NCI-H2196 treated with DMSO at 0.1 percent for 48 hours (cell line): ENCODE data around the gene GSTT2B.
"Not testable (repeated sequence)": the region's sequence is repeated elsewhere in the genome, so short reads cannot be mapped to it uniquely, and the experiment has no call there.

Experiments used
- DNase-seq: peaks from one replicate; lab custom pipeline; 2025; ENCODE audit not compliant: unreplicated experiment; lab: John Stamatoyannopoulos, UW

The GSTT2B gene

GRCh38 chr22:23949764-23950163, 11.2 kb downstream of the GSTT2B start:
- not testable (repeated sequence) for DNase-seq

GRCh38 chr22:23947391-23947790, 13.6 kb downstream of the GSTT2B start:
- DNase-seq = not testable (repeated sequence)

- DNase-seq = not testable (repeated sequence)
These were observed 20.8 kb downstream of the GSTT2B start for GRCh38 chr22:23940166-23940565.

GRCh38 chr22:23939017-23939357, 22.0 kb downstream of the GSTT2B start:
- no peak for DNase-seq

- DNase-seq = no peak
These were observed 22.5 kb downstream of the GSTT2B start for GRCh38 chr22:23938328-23939016.

- DNase-seq = no peak
These were observed 34.4 kb downstream of the GSTT2B start for GRCh38 chr22:23926561-23926960.

GRCh38 chr22:23925020-23925606, 35.9 kb downstream of the GSTT2B start:
- no peak for DNase-seq

- DNase-seq = no peak
These were observed 38.1 kb downstream of the GSTT2B start for GRCh38 chr22:23922921-23923320.

- not testable (repeated sequence) for DNase-seq
These were observed 39.3 kb downstream of the GSTT2B start for GRCh38 chr22:23921586-23922201.

GRCh38 chr22:23920267-23920611, 40.8 kb downstream of the GSTT2B start:
- DNase-seq = not testable (repeated sequence)

GRCh38 chr22:23915290-23915689, 45.7 kb downstream of the GSTT2B start:
- no peak for DNase-seq

GRCh38 chr22:23913661-23914353, 47.2 kb downstream of the GSTT2B start:
- peak; percentile 87 for DNase-seq

GRCh38 chr22:23913306-23913660, 47.7 kb downstream of the GSTT2B start:
- DNase-seq = no peak

GRCh38 chr22:23912293-23912903, 48.6 kb downstream of the GSTT2B start:
- no peak for DNase-seq

GRCh38 chr22:23911318-23911980, 49.5 kb downstream of the GSTT2B start:
- no peak for DNase-seq

- no peak for DNase-seq
These were observed 50.4 kb downstream of the GSTT2B start for GRCh38 chr22:23910496-23911190.

GRCh38 chr22:23909296-23909898, 51.6 kb downstream of the GSTT2B start:
- DNase-seq = no peak

- DNase-seq = no peak
These were observed 52.3 kb downstream of the GSTT2B start for GRCh38 chr22:23908587-23909205.

- not testable (repeated sequence) for DNase-seq
These were observed 53.6 kb downstream of the GSTT2B start for GRCh38 chr22:23907423-23907822.
